HCT116 (cell line): Measurements from ENCODE around the gene KCNJ1. TPM values are rescaled to one million over a fixed set of nuclear protein-coding genes. Genes with fewer than 3 reads are reported as not detected.

Experiments used
- ATAC-seq: fragments of 200-7000 bp; cut with Tn5 transposase; 2 replicates; pipeline ENCODE4 v1.9.1; 2020; ENCODE audit warnings: mild to moderate bottlenecking, moderate library complexity
- BruUV-seq: library from RNA; stranded (reverse); fragments of 400-500 nt; replicated peaks from 2 replicates; lab custom pipeline; 2021; lab: Mats Ljungman, UMichigan
- CTCF ChIA-PET: fragments of 300-600 bp; sonication (Branson Sonifier 250); formaldehyde crosslinking; loops from one replicate; lab custom pipeline; 2021; ENCODE audit warnings: antibody characterized with exemption; lab: Charles Lee
- POLR2A ChIA-PET: fragments of 300-600, 350-600 bp; sonication (Branson Sonifier 250); formaldehyde crosslinking; loops from one replicate; lab custom pipeline; 2021; ENCODE audit warnings: antibody characterized with exemption; lab: Charles Lee
- RAD21 ChIA-PET, 2 experiments: fragments of 300-600 bp; sonication (Branson Sonifier 250); formaldehyde crosslinking; loops; one replicate each; lab custom pipeline; 2023; ENCODE audit warnings: low total read pairs in 2 of 2; ENCODE audit not compliant: uncharacterized antibody in 2 of 2, unreplicated experiment in 2 of 2, low non-redundant PET in 1 of 2; lab: Charles Lee
- DNase-seq: peaks from one replicate; pipeline ENCODE4 v3.0.0-alpha.2; 2010; ENCODE audit warnings: low read depth, low spot score
- H2AFZ ChIP-seq: fragments of 200-600 bp; shearing (Covaris generic), sonication (generic); 2 replicates; pipeline ENCODE4 v1.6.1; 2017; ENCODE audit warnings: low read depth, mixed run types, mixed read lengths, antibody characterized with exemption, low read length; ENCODE audit not compliant: poor library complexity, severe bottlenecking
- H3K27ac ChIP-seq: 2 replicates; pipeline ENCODE4 v1.5.1; 2012; ENCODE audit warnings: low read depth, low read length
- H3K27me3 ChIP-seq: fragments of 200-600 bp; sonication (generic); 2 replicates; pipeline ENCODE4 v1.6.1; 2016; ENCODE audit warnings: mixed run types, low read length, mixed read lengths; ENCODE audit not compliant: insufficient read depth
- H3K36me3 ChIP-seq, 2 experiments: fragments of 200-500 bp in 1 of 2; fragments of 200-600 bp in 1 of 2; sonication (Bioruptor generic) in 1 of 2; sonication (generic) in 1 of 2; 2 replicates each; pipeline versions ENCODE4 v1.5.1 to v1.6.1; 2014 to 2016; ENCODE audit warnings: low read length in 2 of 2, inconsistent platforms in 1 of 2, mixed read lengths in 1 of 2, mixed run types in 1 of 2; ENCODE audit not compliant: insufficient read depth in 2 of 2, control insufficient read depth in 1 of 2
- H3K4me1 ChIP-seq, 2 experiments: fragments of 200-600 bp in 1 of 2; sonication (generic) in 1 of 2; 2 replicates each; pipeline versions ENCODE4 v1.5.1 to v1.6.1; 2012 to 2017; ENCODE audit warnings: low read length in 2 of 2, inconsistent platforms in 1 of 2, mild to moderate bottlenecking in 1 of 2, mixed read lengths in 1 of 2, mixed run types in 1 of 2, moderate library complexity in 1 of 2; ENCODE audit not compliant: insufficient read depth in 2 of 2, control insufficient read depth in 1 of 2
- H3K4me2 ChIP-seq: fragments of 200-600 bp; sonication (generic); 2 replicates; pipeline ENCODE4 v1.6.1; 2017; ENCODE audit warnings: mixed run types, low read length, mixed read lengths
- H3K4me3 ChIP-seq, 2 experiments: fragments of 200-600 bp in 1 of 2; sonication (generic) in 1 of 2; replicated peaks in 1 of 2; 2 replicates each; pipeline ENCODE4 v1.5.1; 2011 to 2016; ENCODE audit warnings: low read length in 2 of 2, control low read depth in 1 of 2, low read depth in 1 of 2, mild to moderate bottlenecking in 1 of 2, mixed read lengths in 1 of 2, mixed run types in 1 of 2
- H3K79me2 ChIP-seq: fragments of 200-600 bp; sonication (generic); 2 replicates; pipeline ENCODE4 v1.6.1; 2017; ENCODE audit warnings: mild to moderate bottlenecking, mixed run types, low read length, moderate library complexity, mixed read lengths; ENCODE audit not compliant: insufficient read depth
- H3K9ac ChIP-seq: fragments of 200-600 bp; sonication (generic); 2 replicates; pipeline ENCODE4 v1.6.1; 2016; ENCODE audit warnings: low read length, mixed read lengths
- H3K9me2 ChIP-seq: fragments of 200-600 bp; sonication (generic), shearing (Covaris generic); 2 replicates; pipeline ENCODE4 v1.6.1; 2017; ENCODE audit warnings: mixed run types, mild to moderate bottlenecking, moderate library complexity; ENCODE audit not compliant: insufficient read depth
- H3K9me3 ChIP-seq, 2 experiments: fragments of 200-500 bp in 1 of 2; fragments of 200-600 bp in 1 of 2; sonication (Bioruptor generic) in 1 of 2; sonication (generic) in 1 of 2; 2 replicates each; pipeline ENCODE4 v1.6.1; 2014 to 2017; ENCODE audit warnings: low read length in 2 of 2, mixed read lengths in 2 of 2, inconsistent platforms in 1 of 2, low read depth in 1 of 2, mild to moderate bottlenecking in 1 of 2, mixed run types in 1 of 2, moderate library complexity in 1 of 2; ENCODE audit not compliant: control insufficient read depth in 1 of 2, insufficient read depth in 1 of 2
- H4K20me1 ChIP-seq: fragments of 200-600 bp; sonication (generic), shearing (Covaris generic); 2 replicates; pipeline ENCODE4 v1.6.1; 2017; ENCODE audit warnings: mixed run types, mild to moderate bottlenecking, moderate library complexity; ENCODE audit not compliant: insufficient read depth
- CBX3 ChIP-seq: IDR thresholded peaks from 2 replicates; pipeline ENCODE4 v1.6.1; 2012; ENCODE audit warnings: low read depth
- CEBPB ChIP-seq: IDR thresholded peaks from 2 replicates; pipeline ENCODE4 v1.6.1; 2012; ENCODE audit warnings: low read depth
- EGR1 ChIP-seq: IDR thresholded peaks from 2 replicates; pipeline ENCODE4 v1.6.1; 2012; ENCODE audit warnings: low read depth
- JUND ChIP-seq: IDR thresholded peaks from 2 replicates; pipeline ENCODE4 v1.6.1; 2012
- POLR2AphosphoS5 ChIP-seq: IDR thresholded peaks from 2 replicates; pipeline ENCODE4 v1.6.1; 2011; ENCODE audit warnings: mild to moderate bottlenecking, low read depth, low read length, moderate library complexity
- RAD21 ChIP-seq: IDR thresholded peaks from 2 replicates; pipeline ENCODE4 v1.6.1; 2012; ENCODE audit warnings: low read depth, mild to moderate bottlenecking
- REST ChIP-seq: IDR thresholded peaks from 2 replicates; pipeline ENCODE4 v1.6.1; 2012; ENCODE audit warnings: low read depth
- SIN3A ChIP-seq: IDR thresholded peaks from 2 replicates; pipeline ENCODE4 v1.6.1; 2012; ENCODE audit warnings: low read depth
- YY1 ChIP-seq: IDR thresholded peaks from 2 replicates; pipeline ENCODE4 v1.6.1; 2011; ENCODE audit warnings: low read length, low read depth, moderate library complexity, mild to moderate bottlenecking; ENCODE audit not compliant: insufficient replicate concordance; ENCODE audit errors: extremely low read depth
- ZNF274 ChIP-seq: fragments of 200-500 bp; sonication (Bioruptor generic); IDR thresholded peaks from 2 replicates; pipeline ENCODE4 v1.6.1; 2014; ENCODE audit warnings: mild to moderate bottlenecking, low read depth, low read length, inconsistent platforms
- intact Hi-C: fragments of 100-400 bp; cut with micrococcal nuclease; formaldehyde crosslinking; loops from 2 replicates; pipeline ENCODE4 v1.10.0; 2022
- total RNA-seq: library from RNA; stranded (reverse); gene quantifications from one replicate; pipeline ENCODE4 v1.2.1, GENCODE V29; 2021; ENCODE audit not compliant: unreplicated experiment

Gene KCNJ1
- total RNA-seq, 1 experiment from 2014 or later = 0.15 TPM

DNA sequence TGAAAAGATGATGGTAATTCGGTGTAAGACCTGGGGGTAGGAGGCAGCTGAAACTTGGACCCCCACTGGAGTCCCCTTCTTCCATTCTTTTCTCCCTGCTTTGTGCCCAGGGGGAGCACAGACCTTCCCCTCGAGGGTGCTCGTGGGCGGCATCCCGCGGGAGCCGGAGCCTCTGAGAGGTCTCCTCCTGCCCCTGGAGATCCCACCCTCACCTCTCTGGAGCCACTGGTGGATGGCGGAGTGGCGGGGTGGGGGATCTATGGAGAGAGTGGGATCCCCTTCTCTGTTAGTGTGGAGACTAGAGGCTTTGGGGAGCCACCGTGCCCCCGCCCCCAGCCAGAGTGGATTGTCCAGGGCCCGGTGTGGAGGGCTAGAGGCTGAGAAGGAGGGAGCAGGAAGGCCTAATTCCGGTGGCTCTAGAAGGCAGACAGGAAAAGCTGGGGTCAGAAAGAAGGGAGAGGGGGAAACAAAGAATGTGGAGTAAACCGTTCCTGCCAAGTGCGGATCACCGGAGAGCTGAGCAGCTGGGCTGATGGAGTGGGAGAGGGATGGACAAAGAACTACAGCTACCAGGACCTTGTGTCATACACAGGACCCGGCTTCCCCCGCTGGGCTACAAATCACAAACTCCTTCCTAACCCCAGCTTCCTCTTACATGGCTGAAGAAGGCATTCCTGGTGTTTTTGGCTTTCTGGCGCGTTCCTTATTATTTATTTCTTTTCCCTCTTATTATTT, 41.9 kb downstream of the KCNJ1 start:
- BruUV-seq = no TSS peak

More for the DNA sequence above, 41.9 kb downstream of the KCNJ1 start:
- ATAC-seq = no peak
- intact Hi-C loops = no loop called here
- H3K9me3 ChIP-seq = no peaks in the 10 kb centered on the region
- H3K27ac ChIP-seq = no peak overlapping the region
- H3K4me1 ChIP-seq = no peaks in the 10 kb centered on the region
- no peaks in the 10 kb centered on the region for H3K9me2 ChIP-seq
- POLR2A ChIA-PET = no interaction called here
- H3K4me3 ChIP-seq = no peak overlapping the region
- H3K79me2 ChIP-seq = no peaks in the 10 kb centered on the region
- H2AFZ ChIP-seq = no peak overlapping the region
- no peak overlapping the region for H3K9ac ChIP-seq
- RAD21 ChIA-PET = no interaction called here
- no peaks in the 10 kb centered on the region for H3K36me3 ChIP-seq
- CTCF ChIA-PET = no interaction called here
- no peak overlapping the region for H3K4me2 ChIP-seq
- no peaks in the 10 kb centered on the region for H3K27me3 ChIP-seq
- TF ChIP-seq RAD21 (no peak), EGR1 (no peak), POLR2AphosphoS5 (no peak), CBX3 (no peak), CEBPB (no peak), JUND (no peak), SIN3A (no peak), REST (no peak), ZNF274 (no peak), YY1 (no peak)
- TF ChIP-seq, all 23 proteins: peak for 0
- H4K20me1 ChIP-seq = no peaks in the 10 kb centered on the region
- DNase-seq = no peak
